ENCODE measurements around the gene HEXIM2.

- TF ChIP-seq TAF1 (IDR thresholded peaks at IDR 0.05; ENCODE audit: borderline replicate concordance, insufficient read depth, low read length) (no peak), SIN3A (IDR thresholded peaks at IDR 0.05; ENCODE audit: borderline replicate concordance, insufficient read depth, low read length) (no peak), POLR2AphosphoS5 (IDR thresholded peaks at IDR 0.05; ENCODE audit: low read depth, low read length) (no peak), REST (IDR thresholded peaks at IDR 0.05; ENCODE audit: insufficient read depth in 1 of 2, low read depth in 2 of 2, low read length in 2 of 2) (no peak)
Observed at GRCh38 chr17:45200701-45201100, 39.0 kb downstream of the HEXIM2 start.
